Peyer's patch (tissue), 4 donors: ENCODE results near the gene PLXNA2.
A peak's percentile ranks its signal among the peaks of the same experiment; 100 is the strongest.

Source experiments
- POLR2A ChIP-seq, 2 donors: fragments of 450-650 bp; IDR thresholded peaks; one replicate each; pipeline ENCODE4 v1.5.1; 2017; ENCODE audit warnings: antibody characterized with exemption in 2 of 2, mild to moderate bottlenecking in 2 of 2, moderate library complexity in 2 of 2
- TF ChIP-seq, protein P1 (sequence below), 6 experiments: fragments of 450-650 bp in 4 of 6; fragments of 200-600 bp in 2 of 6; sonication (generic) in 1 of 6; IDR thresholded peaks; one replicate each; pipeline ENCODE4 v1.5.1; 2017 to 2019; ENCODE audit warnings: antibody characterized with exemption in 6 of 6, mild to moderate bottlenecking in 3 of 6, moderate library complexity in 1 of 6

DNA sequence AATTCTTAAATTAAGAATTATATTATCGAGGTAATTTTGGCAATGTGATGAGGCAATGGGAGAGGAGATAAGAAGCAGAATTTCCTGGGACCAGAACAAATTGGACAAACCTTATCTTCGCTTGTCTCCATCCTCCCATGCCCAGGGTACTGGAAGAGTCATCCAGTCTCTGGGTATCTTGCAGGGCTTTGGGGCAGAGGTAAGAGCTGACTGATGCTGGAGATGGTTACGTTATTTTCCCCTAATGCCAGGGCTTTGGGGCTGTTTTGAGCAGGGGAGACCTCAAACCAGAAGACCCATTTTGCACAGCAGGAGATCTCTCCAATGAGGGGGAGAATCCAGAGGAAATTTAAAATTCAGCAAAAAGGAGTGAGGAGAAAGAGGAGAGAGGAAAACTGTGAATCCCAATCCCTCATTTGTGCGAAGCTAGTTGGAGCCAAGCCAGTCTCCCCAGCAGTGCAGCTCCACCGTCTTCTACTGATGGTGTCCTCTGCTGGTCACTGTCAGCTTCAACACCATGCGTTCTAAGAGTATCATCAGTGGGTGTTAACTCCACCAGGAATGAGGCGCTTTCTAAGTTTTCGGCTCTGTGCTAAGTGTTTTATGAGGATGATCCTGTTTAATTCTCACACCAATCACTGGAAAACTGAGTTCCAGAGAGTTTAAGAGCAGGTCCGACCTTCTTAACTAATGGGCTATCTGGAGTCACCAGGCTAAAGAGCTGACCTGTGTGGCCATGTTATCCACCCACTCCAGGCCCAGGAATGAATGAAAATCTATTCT lies 246.5 kb downstream of the PLXNA2 start:
- TF ChIP-seq, protein P1, sequence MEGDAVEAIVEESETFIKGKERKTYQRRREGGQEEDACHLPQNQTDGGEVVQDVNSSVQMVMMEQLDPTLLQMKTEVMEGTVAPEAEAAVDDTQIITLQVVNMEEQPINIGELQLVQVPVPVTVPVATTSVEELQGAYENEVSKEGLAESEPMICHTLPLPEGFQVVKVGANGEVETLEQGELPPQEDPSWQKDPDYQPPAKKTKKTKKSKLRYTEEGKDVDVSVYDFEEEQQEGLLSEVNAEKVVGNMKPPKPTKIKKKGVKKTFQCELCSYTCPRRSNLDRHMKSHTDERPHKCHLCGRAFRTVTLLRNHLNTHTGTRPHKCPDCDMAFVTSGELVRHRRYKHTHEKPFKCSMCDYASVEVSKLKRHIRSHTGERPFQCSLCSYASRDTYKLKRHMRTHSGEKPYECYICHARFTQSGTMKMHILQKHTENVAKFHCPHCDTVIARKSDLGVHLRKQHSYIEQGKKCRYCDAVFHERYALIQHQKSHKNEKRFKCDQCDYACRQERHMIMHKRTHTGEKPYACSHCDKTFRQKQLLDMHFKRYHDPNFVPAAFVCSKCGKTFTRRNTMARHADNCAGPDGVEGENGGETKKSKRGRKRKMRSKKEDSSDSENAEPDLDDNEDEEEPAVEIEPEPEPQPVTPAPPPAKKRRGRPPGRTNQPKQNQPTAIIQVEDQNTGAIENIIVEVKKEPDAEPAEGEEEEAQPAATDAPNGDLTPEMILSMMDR (IDR thresholded peaks at IDR 0.05) = peak in 5 of 6 experiments; percentile 23 to 76 (median 75)
- TF ChIP-seq POLR2A (IDR thresholded peaks at IDR 0.05) = no peak
